VCaP (cell line): ENCODE results near the gene PGBD2.

ENCODE experiments used
- H3K27ac ChIP-seq: fragments of 450-650 bp; 2 replicates; pipeline ENCODE4 v1.5.1; 2017
- CTCF ChIP-seq: fragments of 450-650 bp; conservative IDR thresholded peaks from 2 replicates; pipeline ENCODE4 v1.5.1; 2017; ENCODE audit warnings: mild to moderate bottlenecking, moderate library complexity

Gene PGBD2

DNA sequence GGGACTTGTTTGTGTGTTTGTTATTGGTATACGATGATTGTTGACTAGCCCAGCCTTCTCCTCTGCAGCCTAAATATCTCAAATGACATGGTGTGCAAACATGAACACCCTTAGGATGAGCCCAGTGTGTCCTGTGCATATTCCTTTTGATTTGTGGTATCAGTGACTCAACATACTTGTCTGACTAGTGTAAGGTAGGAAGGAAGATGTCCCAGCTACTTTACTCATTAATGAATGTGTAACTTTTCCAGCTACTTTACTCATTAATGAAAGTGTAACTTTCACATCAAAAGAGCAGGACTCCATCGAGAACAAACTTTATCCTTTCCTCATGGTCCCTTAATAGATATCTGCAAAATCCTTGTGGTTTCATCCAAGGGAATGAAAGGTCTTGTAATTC lies 44.4 kb upstream of the PGBD2 start:
- no peak for TF ChIP-seq CTCF
- H3K27ac ChIP-seq, result no peak overlapping the region

DNA sequence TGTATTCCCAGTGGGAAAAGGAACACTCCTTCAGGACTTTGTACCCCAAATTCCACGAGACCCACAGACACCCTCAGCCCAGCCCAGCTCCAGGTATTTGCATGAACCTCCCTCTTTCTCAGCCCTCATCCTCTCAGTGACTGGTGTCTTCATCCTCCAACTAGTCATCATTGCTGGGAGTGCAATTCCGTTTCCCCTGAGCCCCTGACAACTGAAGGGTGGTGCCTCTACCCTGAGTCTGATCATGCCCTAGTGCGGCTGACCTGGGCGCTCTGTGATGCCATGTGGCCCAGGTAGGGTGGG lies 43.4 kb upstream of the PGBD2 start:
- H3K27ac ChIP-seq, result peak overlapping the region; percentile 70
- TF ChIP-seq CTCF, result no peak

GRCh38 chr1:248862998-248863881 lies 42.8 kb upstream of the PGBD2 start:
- TF ChIP-seq CTCF, result no peak
- H3K27ac ChIP-seq, result peak overlapping the region; percentile 70

GRCh38 chr1:248871837-248872401 lies 34.1 kb upstream of the PGBD2 start:
- no peak for TF ChIP-seq CTCF
- H3K27ac ChIP-seq, result peak overlapping the region; percentile 76

GRCh38 chr1:248872752-248873408 lies 33.2 kb upstream of the PGBD2 start:
- peak overlapping the region; percentile 76 for H3K27ac ChIP-seq
- TF ChIP-seq CTCF, result no peak

DNA sequence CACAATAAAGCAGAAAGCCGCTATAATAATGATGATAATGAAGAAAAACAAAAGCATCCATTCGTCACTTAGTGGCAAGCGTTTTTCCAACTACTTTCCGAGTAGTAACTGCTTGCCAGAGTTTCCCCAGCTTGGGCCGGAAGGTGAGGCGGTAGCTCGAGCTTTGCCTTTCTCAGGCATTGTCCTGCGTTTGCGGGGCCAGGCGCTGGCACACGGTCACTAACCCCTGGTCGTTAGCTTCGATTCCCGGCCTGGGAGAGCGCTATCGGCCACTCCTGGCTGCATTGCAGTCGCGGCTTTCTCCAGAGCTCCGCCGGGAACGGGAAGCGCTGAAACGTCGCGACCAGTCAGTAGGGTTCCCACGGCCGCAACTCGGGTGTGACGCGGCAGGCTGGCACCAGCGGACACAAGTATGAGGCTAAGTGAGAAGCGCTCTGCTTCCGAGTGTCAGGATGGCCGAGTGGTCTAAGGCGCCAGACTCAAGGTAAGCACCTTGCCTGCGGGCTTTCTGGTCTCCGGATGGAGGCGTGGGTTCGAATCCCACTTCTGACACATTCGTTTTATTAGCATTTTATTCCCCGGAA lies 32.5 kb upstream of the PGBD2 start:
- H3K27ac ChIP-seq, result peak overlapping the region; percentile 76
- TF ChIP-seq CTCF, result no peak

GRCh38 chr1:248873993-248874533 lies 32.0 kb upstream of the PGBD2 start:
- no peak for TF ChIP-seq CTCF
- H3K27ac ChIP-seq, result peak overlapping the region; percentile 76
